IMR-90 (cell line): Measurements from ENCODE around the gene FAM53B. TPM values are rescaled to one million over a fixed set of nuclear protein-coding genes. Genes with fewer than 3 reads are reported as not detected.

ENCODE experiments used
- ATAC-seq: fragments of 200-7000 bp; cut with Tn5 transposase; 2 replicates; pipeline ENCODE4 v1.9.1; 2020; ENCODE audit warnings: low read depth, mild to moderate bottlenecking, moderate library complexity
- BruUV-seq: library from RNA; stranded (reverse); fragments of 400-500 nt; replicated peaks from 2 replicates; lab custom pipeline; 2021; lab: Mats Ljungman, UMichigan
- CTCF ChIA-PET: fragments of 300-600 bp; formaldehyde crosslinking; extraction: SDS; loops from one replicate; lab custom pipeline; 2021; ENCODE audit warnings: antibody characterized with exemption; lab: Yijun Ruan, JAX
- POLR2A ChIA-PET: fragments of 300-600 bp; sonication (Branson Sonifier 250); formaldehyde crosslinking; loops from one replicate; lab custom pipeline; 2022; ENCODE audit warnings: antibody characterized with exemption; ENCODE audit not compliant: unreplicated experiment; lab: Charles Lee
- DNase-seq: peaks from one replicate; pipeline ENCODE4 v3.0.0; 2013
- H2AFZ ChIP-seq: replicated peaks from 2 replicates; pipeline ENCODE3; 2013; ENCODE audit warnings: low read length, mild to moderate bottlenecking; ENCODE audit not compliant: poor library complexity
- H2AK5ac ChIP-seq: 2 replicates; pipeline ENCODE4 v1.6.1; 2013; ENCODE audit warnings: low read depth, low read length, inconsistent platforms
- H2AK9ac ChIP-seq: replicated peaks from 2 replicates; pipeline ENCODE3; 2013; ENCODE audit warnings: mild to moderate bottlenecking, low read depth, low read length, moderate library complexity; ENCODE audit not compliant: poor library complexity
- H2BK120ac ChIP-seq: 2 replicates; pipeline ENCODE4 v1.6.1; 2013; ENCODE audit warnings: low read depth, low read length, inconsistent platforms
- H2BK15ac ChIP-seq: 3 replicates; pipeline ENCODE4 v1.6.1; 2013; ENCODE audit warnings: low read depth, low read length, inconsistent platforms
- H2BK20ac ChIP-seq: 2 replicates; pipeline ENCODE4 v1.6.1; 2013; ENCODE audit warnings: low read depth, mild to moderate bottlenecking, inconsistent platforms, low read length, moderate library complexity
- H2BK5ac ChIP-seq: 2 replicates; pipeline ENCODE4 v1.6.1; 2013; ENCODE audit warnings: mild to moderate bottlenecking, low read depth, low read length, inconsistent platforms; ENCODE audit not compliant: poor library complexity, severe bottlenecking
- H3K14ac ChIP-seq: replicated peaks from 2 replicates; pipeline ENCODE4 v1.6.1; 2013; ENCODE audit warnings: low read depth, low read length, inconsistent platforms
- H3K18ac ChIP-seq: 2 replicates; pipeline ENCODE4 v1.6.1; 2013; ENCODE audit warnings: low read depth, low read length, control low read depth
- H3K23ac ChIP-seq: 2 replicates; pipeline ENCODE4 v1.6.1; 2013; ENCODE audit warnings: low read depth, low read length, inconsistent platforms
- H3K27ac ChIP-seq: 2 replicates; pipeline ENCODE4 v1.5.1; 2013; ENCODE audit warnings: mild to moderate bottlenecking, control low read depth, low read length; ENCODE audit not compliant: insufficient read depth
- H3K27me3 ChIP-seq: 2 replicates; pipeline ENCODE4 v1.6.1; 2013; ENCODE audit warnings: low read length; ENCODE audit not compliant: control insufficient read depth, insufficient read depth
- H3K36me3 ChIP-seq: 2 replicates; pipeline ENCODE4 v1.6.1; 2013; ENCODE audit warnings: low read length, mixed read lengths; ENCODE audit not compliant: control insufficient read depth, insufficient read depth
- H3K4ac ChIP-seq: 2 replicates; pipeline ENCODE4 v1.6.1; 2013; ENCODE audit warnings: low read depth, low read length, inconsistent platforms
- H3K4me1 ChIP-seq: 2 replicates; pipeline ENCODE4 v1.6.1; 2013; ENCODE audit warnings: low read length, mixed read lengths; ENCODE audit not compliant: control insufficient read depth, insufficient read depth
- H3K4me2 ChIP-seq: 2 replicates; pipeline ENCODE4 v1.6.1; 2013; ENCODE audit warnings: low read depth, mild to moderate bottlenecking, control low read depth, low read length, moderate library complexity
- H3K4me3 ChIP-seq: 2 replicates; pipeline ENCODE4 v1.5.1; 2013; ENCODE audit warnings: low read depth, mild to moderate bottlenecking, control low read depth, low read length, moderate library complexity; ENCODE audit not compliant: insufficient read depth
- H3K56ac ChIP-seq: 2 replicates; pipeline ENCODE4 v1.6.1; 2013; ENCODE audit warnings: low read length, inconsistent platforms; ENCODE audit not compliant: insufficient read depth; ENCODE audit errors: extremely low read depth
- H3K79me1 ChIP-seq, 2 experiments: 2 replicates each; pipeline ENCODE4 v1.6.1; 2013; ENCODE audit warnings: low read length in 2 of 2, inconsistent platforms in 1 of 2, low read depth in 1 of 2
- H3K9ac ChIP-seq: 2 replicates; pipeline ENCODE4 v1.6.1; 2013; ENCODE audit warnings: low read depth, low read length, control low read depth
- H3K9me1 ChIP-seq: 2 replicates; pipeline ENCODE4 v1.6.1; 2013; ENCODE audit warnings: low read length, inconsistent platforms; ENCODE audit not compliant: insufficient read depth
- H3K9me3 ChIP-seq: 2 replicates; pipeline ENCODE4 v1.6.1; 2013; ENCODE audit warnings: low read length; ENCODE audit not compliant: control insufficient read depth, insufficient read depth
- H4K20me1 ChIP-seq: 2 replicates; pipeline ENCODE4 v1.6.1; 2013; ENCODE audit warnings: low read length, inconsistent platforms; ENCODE audit not compliant: insufficient read depth
- H4K5ac ChIP-seq: 2 replicates; pipeline ENCODE4 v1.6.1; 2013; ENCODE audit warnings: mild to moderate bottlenecking, low read depth, low read length, control low read depth
- H4K8ac ChIP-seq, 2 experiments: 2 replicates each; pipeline ENCODE4 v1.6.1; 2013; ENCODE audit warnings: low read depth in 2 of 2, low read length in 2 of 2, control low read depth in 1 of 2, inconsistent platforms in 1 of 2
- H4K91ac ChIP-seq: 2 replicates; pipeline ENCODE4 v1.6.1; 2013; ENCODE audit warnings: low read depth, low read length, inconsistent platforms; ENCODE audit not compliant: insufficient read depth
- CEBPB ChIP-seq: IDR thresholded peaks from 2 replicates; pipeline ENCODE4 v1.6.1; 2012; ENCODE audit warnings: low read depth, low read length, improper control_type of control experiment
- CHD1 ChIP-seq: IDR thresholded peaks from 2 replicates; pipeline ENCODE4 v1.6.1; 2012; ENCODE audit warnings: low read depth, low read length, improper control_type of control experiment
- FOS ChIP-seq: fragments of 150-350 bp; IDR thresholded peaks from 2 replicates; pipeline ENCODE4 v1.6.1; 2016; ENCODE audit warnings: low read depth, low read length
- MAFK ChIP-seq: IDR thresholded peaks from 2 replicates; pipeline ENCODE4 v1.6.1; 2012; ENCODE audit warnings: low read depth, low read length, improper control_type of control experiment
- MAZ ChIP-seq: IDR thresholded peaks from 2 replicates; pipeline ENCODE4 v1.6.1; 2012; ENCODE audit warnings: low read depth, mild to moderate bottlenecking, low read length, improper control_type of control experiment, moderate library complexity, borderline replicate concordance
- MXI1 ChIP-seq: IDR thresholded peaks from 2 replicates; pipeline ENCODE4 v1.6.1; 2012; ENCODE audit warnings: low read depth, mild to moderate bottlenecking, low read length, moderate library complexity, borderline replicate concordance
- RFX5 ChIP-seq: IDR thresholded peaks from 2 replicates; pipeline ENCODE4 v1.8.0; 2012; ENCODE audit warnings: low read depth, mild to moderate bottlenecking, low read length, moderate library complexity
- SMC3 ChIP-seq: fragments of 150-350 bp; IDR thresholded peaks from 2 replicates; pipeline ENCODE4 v1.6.1; 2016; ENCODE audit warnings: low read depth, mild to moderate bottlenecking, antibody characterized with exemption, low read length, moderate library complexity
- WGBS, 2 experiments: methylation state at CpG; one replicate each; pipeline versions ENCODE4 v1.1.5 to v1.1.7; 2013; ENCODE audit warnings: missing lambda C conversion rate in 2 of 2; ENCODE audit not compliant: insufficient read length in 1 of 2; ENCODE audit errors: extremely low coverage in 2 of 2; 5-methylcytosine and 5-hydroxymethylcytosine counted together
- dilution Hi-C: fragments of 300-500 bp; cut with HindIII; formaldehyde crosslinking; loops from one replicate; pipeline ENCODE4 v1.14.3; 2018; ENCODE audit warnings: low sequenced_read_pairs; ENCODE audit not compliant: unreplicated experiment
- in situ Hi-C: fragments of 300-500 bp; cut with MboI; formaldehyde crosslinking; loops from 3 replicates; pipeline ENCODE4 v1.14.3; 2019; ENCODE audit warnings: low sequenced_read_pairs, inconsistent platforms, mixed read lengths
- intact Hi-C: fragments of 100-400 bp; cut with micrococcal nuclease; formaldehyde crosslinking; loops from 2 replicates; pipeline ENCODE4 v1.10.0; 2022
- polyA plus RNA-seq, 3 experiments: library from polyadenylated mRNA; depleted of rRNA; stranded (reverse); fragments of >200 nt; gene quantifications; 2 replicates each; pipeline ENCODE4 v1.2.3, GENCODE V29; 2012; ENCODE audit warnings: low replicate concordance in 1 of 3
- total RNA-seq: library from RNA; depleted of rRNA; stranded (reverse); fragments of >200 nt; gene quantifications from 2 replicates; pipeline ENCODE4 v1.2.3, GENCODE V29; 2012
- TF ChIP-seq, protein P1 (sequence below): conservative IDR thresholded peaks from 2 replicates; pipeline ENCODE4 v1.5.1; 2012; ENCODE audit warnings: mild to moderate bottlenecking, low read depth, low read length, improper control_type of control experiment
- TF ChIP-seq, protein P2 (sequence below): fragments of 150-350 bp; IDR thresholded peaks from 2 replicates; pipeline ENCODE4 v1.6.1; 2017; ENCODE audit warnings: mild to moderate bottlenecking, antibody characterized with exemption, low read length, low read depth
- TF ChIP-seq, protein P3 (sequence below): fragments of 150-350 bp; IDR thresholded peaks from 2 replicates; pipeline ENCODE4 v1.6.1; 2016; ENCODE audit warnings: low read depth, mild to moderate bottlenecking, low read length, moderate library complexity, borderline replicate concordance

Gene FAM53B
- total and polyA plus RNA-seq, 2 of the 4 experiments (the other 2 are of a cell fraction): 3.8 to 5.7 TPM

DNA sequence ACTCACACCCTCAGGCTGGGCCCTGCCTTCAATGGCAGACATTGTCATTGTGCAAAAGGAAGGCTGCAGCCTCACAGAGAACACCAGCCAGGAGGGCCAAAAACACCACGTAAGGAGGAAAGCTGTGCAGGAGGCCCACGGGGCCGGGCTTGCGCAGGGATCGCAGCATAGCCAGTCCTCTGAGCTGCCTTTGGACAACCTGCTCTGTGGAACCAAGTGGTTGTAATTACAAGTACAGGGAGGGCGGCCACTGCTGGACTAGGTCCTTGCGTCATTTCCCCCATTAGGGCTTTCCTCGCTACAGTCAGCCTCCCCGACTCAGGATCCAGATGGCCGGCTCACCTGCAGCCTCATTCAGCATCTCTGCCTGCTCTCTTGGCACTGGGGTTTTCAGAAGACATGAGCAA, 66.9 kb downstream of the FAM53B start:
- intact Hi-C loops: no loop called here
- peak overlapping the region; percentile 42 for H2AK9ac ChIP-seq
- H3K36me3 ChIP-seq: peaks cover 13% of the 10 kb centered on the region; the same call in 1 of the 2 replicates
- H3K4me1 ChIP-seq: peaks cover 13% of the 10 kb centered on the region; the same call in 1 of the 2 replicates
- no peak overlapping the region for H2BK120ac ChIP-seq
- H3K4me2 ChIP-seq: no peak overlapping the region
- DNase-seq (no peak), ATAC-seq (no peak)
- H3K56ac ChIP-seq: no peak overlapping the region
- dilution Hi-C loops: no loop called here
- H3K9ac ChIP-seq: no peak overlapping the region
- ChIA-PET CTCF (no interaction called here), POLR2A (no interaction called here)
- H4K91ac ChIP-seq: no peak overlapping the region
- no peak overlapping the region for H4K8ac ChIP-seq
- H3K27ac ChIP-seq: no peak overlapping the region
- H2AFZ ChIP-seq: no peak overlapping the region
- no TSS peak for BruUV-seq
- no peak overlapping the region for H3K4me3 ChIP-seq
- no peak overlapping the region for H2BK5ac ChIP-seq
- no peaks in the 10 kb centered on the region for H3K9me3 ChIP-seq
- no peak overlapping the region for H2BK15ac ChIP-seq
- H4K20me1 ChIP-seq: peaks cover 7% of the 10 kb centered on the region; the same call in 1 of the 2 replicates
- no peak overlapping the region; the same call in 1 of the 2 replicates for H3K23ac ChIP-seq
- H3K9me1 ChIP-seq: peaks cover 9% of the 10 kb centered on the region
- WGBS, 2 experiments: 88% methylated on average over 5 of the region's 10 CpGs; no CpG with 5 or more reads in 1 of the 2 experiments
- TF ChIP-seq SMC3 (no peak), CEBPB (no peak), CHD1 (no peak), RFX5 (no peak), MAFK (no peak), MXI1 (no peak), FOS (no peak), MAZ (no peak)
- TF ChIP-seq, protein P1, sequence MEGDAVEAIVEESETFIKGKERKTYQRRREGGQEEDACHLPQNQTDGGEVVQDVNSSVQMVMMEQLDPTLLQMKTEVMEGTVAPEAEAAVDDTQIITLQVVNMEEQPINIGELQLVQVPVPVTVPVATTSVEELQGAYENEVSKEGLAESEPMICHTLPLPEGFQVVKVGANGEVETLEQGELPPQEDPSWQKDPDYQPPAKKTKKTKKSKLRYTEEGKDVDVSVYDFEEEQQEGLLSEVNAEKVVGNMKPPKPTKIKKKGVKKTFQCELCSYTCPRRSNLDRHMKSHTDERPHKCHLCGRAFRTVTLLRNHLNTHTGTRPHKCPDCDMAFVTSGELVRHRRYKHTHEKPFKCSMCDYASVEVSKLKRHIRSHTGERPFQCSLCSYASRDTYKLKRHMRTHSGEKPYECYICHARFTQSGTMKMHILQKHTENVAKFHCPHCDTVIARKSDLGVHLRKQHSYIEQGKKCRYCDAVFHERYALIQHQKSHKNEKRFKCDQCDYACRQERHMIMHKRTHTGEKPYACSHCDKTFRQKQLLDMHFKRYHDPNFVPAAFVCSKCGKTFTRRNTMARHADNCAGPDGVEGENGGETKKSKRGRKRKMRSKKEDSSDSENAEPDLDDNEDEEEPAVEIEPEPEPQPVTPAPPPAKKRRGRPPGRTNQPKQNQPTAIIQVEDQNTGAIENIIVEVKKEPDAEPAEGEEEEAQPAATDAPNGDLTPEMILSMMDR: no peak
- TF ChIP-seq, protein P2, sequence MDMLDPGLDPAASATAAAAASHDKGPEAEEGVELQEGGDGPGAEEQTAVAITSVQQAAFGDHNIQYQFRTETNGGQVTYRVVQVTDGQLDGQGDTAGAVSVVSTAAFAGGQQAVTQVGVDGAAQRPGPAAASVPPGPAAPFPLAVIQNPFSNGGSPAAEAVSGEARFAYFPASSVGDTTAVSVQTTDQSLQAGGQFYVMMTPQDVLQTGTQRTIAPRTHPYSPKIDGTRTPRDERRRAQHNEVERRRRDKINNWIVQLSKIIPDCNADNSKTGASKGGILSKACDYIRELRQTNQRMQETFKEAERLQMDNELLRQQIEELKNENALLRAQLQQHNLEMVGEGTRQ: no peak
- TF ChIP-seq, protein P3, sequence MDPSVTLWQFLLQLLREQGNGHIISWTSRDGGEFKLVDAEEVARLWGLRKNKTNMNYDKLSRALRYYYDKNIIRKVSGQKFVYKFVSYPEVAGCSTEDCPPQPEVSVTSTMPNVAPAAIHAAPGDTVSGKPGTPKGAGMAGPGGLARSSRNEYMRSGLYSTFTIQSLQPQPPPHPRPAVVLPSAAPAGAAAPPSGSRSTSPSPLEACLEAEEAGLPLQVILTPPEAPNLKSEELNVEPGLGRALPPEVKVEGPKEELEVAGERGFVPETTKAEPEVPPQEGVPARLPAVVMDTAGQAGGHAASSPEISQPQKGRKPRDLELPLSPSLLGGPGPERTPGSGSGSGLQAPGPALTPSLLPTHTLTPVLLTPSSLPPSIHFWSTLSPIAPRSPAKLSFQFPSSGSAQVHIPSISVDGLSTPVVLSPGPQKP: no peak
- no peak overlapping the region for H3K14ac ChIP-seq
- H2BK20ac ChIP-seq: no peak overlapping the region
- H2AK5ac ChIP-seq: no peak overlapping the region
- peaks cover 6 to 9% of the 10 kb centered on the region in 2 experiments; a peak in 3 of 4 replicates for H3K79me1 ChIP-seq
- no peak overlapping the region for H3K18ac ChIP-seq
- in situ Hi-C loops: no loop called here
- H4K5ac ChIP-seq: no peak overlapping the region
- H3K4ac ChIP-seq: no peak overlapping the region
- no peaks in the 10 kb centered on the region for H3K27me3 ChIP-seq
